AML-193 (cell line): ENCODE measurements around the gene PRKAG2.

ENCODE experiments used
- DNase-seq, 2 experiments: peaks; one replicate each; lab custom pipeline; 2025; lab: John Stamatoyannopoulos, UW

Gene PRKAG2

DNA sequence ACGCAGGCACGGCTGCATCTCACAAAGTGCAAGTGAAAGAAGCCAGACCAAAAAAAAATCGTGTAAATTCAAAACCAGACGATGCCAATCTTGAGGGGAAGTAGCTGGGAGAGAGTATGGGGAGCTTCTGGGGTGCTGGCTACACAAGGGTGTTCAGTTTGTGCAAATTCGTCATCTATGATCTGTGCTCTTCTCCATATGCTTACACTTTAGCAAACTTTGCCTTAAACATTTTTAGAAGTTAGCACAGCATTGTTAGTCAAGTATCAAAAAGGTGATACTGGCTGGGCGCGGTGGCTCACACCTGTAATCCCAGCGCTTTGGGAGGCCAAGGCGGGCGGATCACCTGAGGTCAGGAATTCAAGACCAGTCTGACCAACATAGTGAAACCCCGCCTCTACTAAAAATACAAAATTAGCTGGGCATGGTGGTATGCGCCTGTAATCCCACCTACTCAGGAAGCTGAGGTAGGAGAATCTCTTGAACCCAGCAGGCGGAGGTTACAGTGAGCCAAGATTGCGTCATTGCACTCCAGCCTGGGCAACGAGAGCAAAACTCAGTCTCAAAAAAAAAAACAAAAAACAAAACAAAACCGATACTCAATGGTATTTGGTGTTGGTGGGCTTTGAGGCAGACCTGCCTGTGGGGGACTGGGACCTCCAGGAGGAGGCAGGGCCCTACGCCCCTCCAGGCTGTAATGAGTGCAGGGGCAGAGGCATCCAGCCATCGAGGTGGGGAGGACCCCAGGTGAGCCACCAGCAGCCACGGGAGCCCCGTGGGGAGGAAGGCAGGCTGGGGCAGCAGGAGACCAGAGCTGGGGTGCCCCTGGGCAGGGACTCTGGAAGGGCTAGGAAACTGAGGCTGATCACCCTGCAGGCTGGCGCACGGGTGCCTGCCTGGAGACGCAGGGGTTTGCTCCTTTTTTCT lies 150.0 kb downstream of the PRKAG2 start:
- DNase-seq, result no peak

DNA sequence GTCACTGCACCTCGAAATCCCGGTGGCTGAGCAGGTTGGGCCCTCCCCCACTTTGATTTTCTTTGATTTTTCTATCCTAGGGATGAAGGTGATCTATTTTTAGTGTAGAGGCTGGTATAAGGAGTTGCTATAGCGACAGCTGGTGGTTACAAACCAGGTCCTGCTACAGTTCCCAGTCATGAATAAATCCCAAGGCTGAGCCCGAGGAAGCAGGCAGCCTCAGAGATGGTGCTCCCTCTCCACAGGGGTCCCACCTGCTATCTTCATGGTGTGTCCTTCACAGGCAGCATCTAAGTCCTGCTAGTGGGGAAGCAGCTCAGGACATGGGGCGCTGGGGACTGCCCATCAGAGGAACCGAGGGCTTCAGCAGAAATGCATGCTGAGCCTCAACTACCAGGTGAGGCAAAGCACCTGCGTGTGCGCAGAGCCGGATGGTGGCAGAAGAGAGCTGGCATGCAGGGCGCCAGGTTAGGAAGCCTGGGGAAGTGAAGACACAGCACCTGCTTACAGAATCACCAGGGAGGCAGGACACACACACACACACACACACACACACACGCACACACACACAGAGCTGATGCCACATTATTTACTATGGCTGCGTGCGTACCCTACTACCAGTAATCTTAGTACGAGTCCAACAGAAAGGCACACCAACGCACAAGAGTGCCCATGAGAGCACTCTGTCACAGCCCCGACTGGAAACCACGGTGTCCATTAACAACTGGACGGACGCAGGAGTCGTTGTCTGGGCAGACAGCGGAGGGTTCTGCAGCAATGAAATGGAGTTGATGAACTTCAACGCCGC lies 150.9 kb downstream of the PRKAG2 start:
- DNase-seq, result no peak

DNA sequence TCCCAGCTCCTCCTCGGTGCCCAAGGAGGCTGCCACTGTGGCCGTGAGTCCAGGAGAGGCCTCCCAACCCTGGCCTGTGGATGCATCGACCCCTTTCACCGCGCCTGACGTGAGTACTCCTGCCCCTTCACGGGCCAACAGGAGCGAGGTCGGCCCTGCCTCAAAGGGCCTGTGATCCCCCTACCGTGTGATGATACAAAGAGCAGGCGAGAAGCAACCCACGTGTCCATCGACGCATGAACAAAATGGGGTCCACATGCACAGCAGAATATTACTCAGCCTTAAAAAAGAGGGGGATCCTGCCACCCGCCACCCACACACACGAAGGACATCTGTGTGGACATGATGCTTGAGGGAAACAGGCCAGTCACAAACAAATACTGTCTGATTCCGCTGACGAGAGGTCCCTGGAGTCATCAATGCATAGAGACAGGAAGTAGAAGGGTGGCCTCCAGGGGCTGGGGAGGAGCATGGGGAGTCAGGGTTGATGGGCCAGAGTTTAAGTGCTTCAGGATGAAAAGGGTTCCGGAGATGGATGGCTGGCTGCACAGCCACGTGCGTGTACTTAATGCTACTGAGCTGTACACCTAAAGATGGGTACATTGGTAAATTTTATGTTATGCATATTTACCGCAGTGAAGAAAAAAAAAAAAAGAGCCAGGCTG lies 151.9 kb downstream of the PRKAG2 start:
- no peak for DNase-seq

DNA sequence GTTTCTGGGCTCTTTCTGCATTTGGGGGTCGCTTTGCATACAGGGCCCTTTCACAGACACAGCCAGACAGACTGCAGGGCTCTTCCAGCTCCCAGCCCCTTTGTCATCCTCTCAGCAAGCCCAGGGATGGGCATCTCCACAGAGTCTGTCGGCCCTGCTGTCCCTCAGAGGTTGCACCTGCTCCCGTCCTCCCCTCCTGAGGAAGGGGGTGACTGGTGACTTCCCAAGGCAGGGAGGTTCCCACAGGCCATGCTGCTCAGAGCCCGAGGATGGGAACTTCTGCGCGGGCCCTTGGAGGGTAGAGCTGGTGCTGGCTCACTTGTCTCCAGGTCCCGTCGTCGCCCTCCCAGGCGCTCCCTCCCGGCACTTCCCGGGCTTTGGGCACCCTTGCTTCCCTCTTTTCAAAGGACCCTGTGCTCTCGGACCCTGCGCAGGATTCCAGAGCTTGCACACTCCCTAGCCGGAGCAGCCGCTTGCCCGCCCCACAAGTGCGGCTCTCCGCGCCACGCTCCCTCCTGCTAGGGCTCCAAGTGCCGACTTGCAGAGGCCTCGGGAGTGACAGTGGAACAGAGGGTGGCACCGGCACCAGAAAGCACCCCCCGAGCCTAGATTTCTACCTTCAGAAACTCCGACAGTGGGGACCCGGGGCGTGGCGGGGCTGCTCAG lies 152.5 kb downstream of the PRKAG2 start:
- no peak for DNase-seq

DNA sequence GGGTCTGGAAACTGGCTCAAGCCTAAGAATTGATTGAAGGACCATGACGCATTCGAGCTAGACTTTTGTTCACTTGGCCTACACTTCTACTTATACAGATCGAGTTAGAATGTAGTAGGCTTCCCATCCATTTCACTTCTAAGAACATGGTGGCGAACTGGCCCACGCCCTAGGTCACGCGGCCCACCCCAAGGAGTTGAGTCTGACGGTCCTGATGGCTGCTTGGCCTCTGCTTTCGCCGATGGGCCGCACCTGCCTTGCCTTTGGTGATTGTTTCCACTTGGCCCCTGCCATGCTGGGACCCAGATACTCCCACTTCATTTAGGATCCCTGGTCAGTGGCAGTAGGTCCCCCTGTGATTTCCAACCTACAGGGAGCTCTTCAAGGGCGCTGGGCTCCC lies 153.6 kb downstream of the PRKAG2 start:
- DNase-seq, result no peak

DNA sequence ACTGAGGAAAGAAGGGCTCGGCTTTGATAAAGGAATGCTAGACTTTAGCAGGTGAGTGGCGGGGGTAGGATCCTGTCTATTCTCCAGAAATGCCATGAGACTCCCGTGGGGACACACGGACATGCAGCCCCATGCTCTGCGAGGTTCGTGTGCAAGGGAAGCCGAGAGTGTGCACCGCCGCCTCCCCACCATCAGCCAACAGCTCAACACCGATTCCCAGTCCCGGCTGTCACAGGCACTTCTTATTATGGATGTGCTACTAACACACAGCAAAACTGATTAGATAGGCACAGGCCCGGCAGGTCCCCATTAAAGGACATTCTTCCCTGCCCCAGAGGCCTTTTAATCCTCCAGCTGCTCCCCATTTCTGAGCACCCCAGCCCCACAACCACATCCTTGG lies 154.4 kb downstream of the PRKAG2 start:
- DNase-seq, result no peak

DNA sequence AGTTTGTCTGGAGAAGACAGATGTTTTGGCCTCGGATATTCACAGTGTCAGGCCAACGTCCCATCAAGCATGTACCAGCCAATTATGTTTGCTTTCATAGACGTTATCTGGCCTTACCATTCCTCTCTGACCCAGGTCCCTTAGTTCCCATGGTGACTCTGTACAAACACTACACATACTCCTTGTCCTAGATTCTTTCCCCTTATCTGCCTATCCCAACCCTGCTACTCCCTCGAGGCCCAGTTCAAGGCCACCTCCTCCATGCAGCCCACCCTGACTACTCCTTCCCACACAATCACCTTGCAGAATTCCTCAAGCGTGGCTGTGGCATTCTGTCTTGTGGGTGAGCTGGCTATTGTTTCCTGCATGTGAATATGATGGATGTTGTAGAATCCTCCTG lies 155.2 kb downstream of the PRKAG2 start:
- DNase-seq, result no peak

DNA sequence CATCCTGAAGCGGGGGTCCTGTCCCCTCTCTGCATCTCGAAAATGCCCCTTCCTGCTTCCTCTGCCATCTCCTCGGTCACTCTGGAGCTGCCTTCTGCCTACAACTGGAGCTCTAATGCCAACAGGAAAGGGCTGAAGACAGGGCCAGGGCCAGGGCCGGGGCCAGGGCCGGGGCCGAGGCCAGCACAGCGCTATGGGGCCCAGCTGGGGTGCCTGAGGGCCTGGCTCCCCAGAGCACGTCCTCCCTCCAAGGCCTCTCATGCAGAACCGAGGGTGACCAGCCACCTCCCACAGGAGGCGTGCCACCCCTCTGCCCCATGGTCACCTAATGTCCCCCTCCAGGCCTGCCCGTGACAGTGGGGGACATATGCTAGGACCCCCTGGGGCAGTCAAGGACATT lies 155.7 kb downstream of the PRKAG2 start:
- no peak for DNase-seq

DNA sequence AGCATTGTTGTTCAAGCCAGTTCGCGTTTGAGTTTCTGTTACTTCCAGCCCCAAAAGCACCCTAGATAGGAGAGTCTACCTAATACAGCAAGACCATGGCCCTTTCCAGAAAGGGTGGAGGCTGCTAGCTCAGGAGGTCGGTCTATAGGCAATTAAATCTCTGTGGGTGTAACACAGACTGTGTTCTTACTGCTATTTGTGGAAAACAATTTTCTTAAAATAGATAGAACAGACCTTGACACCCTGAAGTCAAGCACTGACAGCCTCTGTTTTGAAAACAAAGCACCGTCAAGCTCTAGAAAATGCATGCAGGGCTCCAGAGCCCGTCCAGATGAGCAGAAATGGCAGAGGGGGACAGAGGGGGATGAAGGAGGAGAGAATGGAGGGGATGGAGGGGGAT lies 156.6 kb downstream of the PRKAG2 start:
- no peak for DNase-seq

DNA sequence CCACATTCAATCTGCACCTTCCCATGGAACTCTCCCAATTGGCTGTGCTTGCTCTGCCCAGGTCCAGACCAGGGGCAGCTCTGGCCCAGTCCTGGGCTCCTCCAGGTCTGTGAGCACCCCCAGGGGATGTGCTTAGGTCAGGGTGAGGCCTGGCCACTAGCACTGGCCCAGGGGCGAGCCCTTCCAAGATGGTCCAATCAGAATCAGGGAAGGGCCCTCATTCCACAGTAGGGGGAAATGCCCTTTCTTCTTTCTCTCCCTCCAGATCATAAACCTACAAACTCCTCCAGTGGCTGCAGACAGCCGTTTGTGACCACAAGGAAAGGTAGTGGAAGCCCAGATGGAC lies 157.0 kb downstream of the PRKAG2 start:
- DNase-seq, result no peak

DNA sequence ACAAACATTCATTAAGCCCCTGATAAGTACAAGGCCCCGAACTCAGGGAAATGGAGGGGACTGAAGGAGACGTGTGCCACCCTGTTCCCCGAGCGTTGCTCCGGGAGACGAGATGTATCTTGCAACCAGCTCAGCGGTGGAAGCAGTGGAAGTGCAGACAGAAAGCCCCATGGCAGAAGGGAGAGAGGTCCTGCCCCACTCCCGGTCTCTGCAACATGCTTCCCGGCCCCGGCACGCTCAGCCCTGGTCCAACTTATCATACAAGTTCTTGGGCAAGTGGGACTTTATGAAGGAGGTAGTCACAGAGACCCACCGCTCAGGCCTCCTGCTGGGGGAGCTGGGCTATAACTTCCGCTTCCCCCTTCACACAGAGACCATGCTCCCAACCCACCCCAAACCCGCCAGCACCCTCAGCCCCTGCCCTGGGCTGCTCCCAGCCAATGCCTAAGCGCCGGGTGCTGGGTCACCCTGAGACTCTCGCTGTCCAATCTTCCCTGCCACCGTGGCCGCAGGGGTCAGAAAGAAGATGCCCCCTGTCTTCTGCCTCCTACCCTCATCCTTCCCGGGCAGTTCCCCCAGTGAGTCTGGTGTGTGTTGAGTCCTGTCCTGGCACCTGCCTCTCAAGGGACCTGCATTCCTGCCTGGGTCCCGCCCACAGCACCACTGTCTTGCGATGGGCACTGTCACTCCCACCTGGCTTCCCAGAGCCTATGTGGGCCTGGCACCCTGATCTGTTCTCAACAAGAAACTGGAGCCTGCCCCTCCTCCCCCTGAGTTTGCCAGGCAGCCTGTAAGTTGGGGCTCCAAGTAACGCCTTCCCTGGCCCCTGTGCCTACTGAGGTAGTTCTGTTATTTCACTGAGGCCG lies 157.7 kb downstream of the PRKAG2 start:
- DNase-seq, result no peak

DNA sequence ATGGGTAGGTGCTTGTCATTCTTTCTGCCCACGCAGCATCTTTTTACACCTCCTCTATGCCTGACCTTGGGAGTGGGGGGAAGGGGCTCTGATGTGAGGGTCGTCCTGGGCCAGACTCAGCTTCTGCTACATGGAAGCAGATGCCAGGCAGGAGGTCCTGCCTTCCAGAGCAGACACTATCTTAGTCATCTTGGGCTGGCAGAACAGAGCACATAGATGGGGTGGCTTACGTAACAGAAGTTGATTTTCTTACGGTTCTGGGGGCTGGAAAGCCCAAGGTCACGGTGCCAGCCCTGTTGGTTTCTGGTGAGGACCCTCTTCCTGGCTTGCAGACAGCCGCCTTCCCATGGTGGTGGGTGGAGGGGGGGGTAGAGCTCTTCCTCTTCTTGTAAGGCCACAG lies 159.0 kb downstream of the PRKAG2 start:
- DNase-seq, result no peak

DNA sequence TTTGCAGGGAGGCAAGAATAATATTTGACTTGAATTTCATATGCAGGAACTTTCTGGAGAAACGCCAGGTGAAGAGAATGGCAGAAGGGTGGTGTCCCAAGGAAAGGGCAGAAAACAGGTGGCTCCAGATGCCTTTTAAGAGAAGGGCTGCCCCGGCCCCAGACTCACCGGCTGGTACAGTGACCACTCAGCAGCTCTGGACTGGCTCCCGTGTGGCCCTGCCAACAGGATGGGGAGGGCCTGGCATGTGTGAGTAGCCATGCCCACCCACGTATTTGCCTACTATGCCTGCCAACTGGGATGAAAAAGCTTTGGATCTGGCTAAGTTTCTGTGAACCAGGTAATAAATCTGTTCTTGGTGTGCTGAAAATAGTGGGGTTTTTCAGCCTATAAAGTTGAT lies 159.5 kb downstream of the PRKAG2 start:
- DNase-seq, result no peak

DNA sequence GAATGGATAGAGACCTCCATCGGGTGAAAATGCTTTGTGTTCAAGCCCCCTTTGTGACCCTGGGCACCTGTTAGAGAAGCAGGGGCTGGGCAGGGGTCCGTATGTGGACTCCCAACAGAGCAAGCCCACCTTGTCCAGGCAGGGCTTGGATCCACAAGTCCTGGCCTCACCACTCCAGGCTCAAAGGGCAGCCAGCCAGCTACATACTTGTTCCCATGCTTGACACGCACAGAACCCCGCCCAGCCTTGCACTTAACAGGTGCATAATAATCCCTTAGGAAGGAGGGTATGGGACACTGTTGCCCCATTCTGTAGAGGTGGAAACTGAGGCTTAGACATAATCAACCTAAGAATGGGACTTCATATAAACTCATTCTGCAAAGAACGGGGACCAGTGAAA lies 160.6 kb downstream of the PRKAG2 start:
- DNase-seq, result no peak

DNA sequence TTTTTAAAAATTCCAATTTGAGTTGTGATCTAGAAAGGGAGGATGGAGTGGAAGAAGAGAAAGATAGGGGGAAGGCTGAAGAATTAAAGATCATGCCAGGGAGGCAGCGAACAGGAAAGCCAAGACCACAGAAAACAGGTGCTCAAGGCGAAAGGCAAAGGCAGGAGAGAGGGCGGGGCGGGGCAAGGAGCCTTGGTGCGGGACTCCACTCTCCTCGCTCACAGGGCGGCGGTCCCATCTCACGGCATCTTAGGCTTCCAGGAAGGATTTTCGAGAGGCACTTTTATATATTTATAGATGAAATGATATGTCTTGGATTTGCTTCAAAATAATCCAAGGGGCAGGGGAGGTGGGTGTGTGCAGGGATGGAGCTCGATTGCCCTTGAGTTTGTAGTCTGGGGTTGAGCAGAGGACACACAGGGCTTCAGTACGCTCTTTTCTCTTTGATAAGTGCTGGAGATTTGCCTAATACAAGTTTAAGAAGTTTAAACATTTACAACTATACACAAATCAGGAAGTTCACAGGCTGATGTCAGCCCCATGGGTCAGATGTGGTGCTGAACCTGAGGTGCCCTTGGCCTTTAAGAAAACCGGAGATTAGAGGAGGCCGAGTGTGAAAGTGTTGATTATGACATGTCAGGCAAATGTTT lies 161.1 kb downstream of the PRKAG2 start:
- no peak for DNase-seq

DNA sequence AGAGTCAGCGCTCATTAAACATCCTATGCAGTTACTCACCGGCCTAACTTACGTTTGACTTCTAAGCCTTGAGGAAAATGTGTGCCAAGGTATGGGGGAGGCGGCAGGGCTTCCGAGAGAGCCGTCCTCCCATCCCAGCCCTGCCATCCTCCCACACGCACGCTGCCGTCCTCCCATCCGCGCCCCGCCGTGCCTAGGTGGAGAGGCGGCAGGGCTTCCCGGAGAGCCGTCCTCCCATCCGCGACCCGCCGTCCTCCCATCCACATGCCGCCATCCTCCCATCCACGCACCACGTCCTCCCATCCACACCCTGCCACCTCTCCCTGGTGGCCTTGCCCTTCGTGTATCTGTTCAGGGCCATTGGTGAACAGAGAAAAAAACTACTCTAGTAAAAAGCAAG lies 162.7 kb downstream of the PRKAG2 start:
- no peak for DNase-seq

DNA sequence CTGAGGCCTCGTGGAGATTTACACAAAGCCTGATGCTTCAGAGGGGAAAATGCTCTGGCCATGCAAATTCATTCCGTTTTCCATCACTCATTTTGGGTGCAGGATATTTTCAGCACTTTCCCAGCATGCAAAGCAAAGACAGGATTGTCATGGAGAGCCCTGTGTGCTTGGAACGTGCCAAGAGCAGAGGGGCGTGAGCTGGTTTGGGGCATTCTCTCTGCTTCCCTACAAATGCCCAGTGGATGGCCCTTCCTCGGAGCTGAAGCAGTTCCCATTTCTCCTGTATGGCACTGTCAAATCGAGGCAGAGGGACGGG lies 164.1 kb downstream of the PRKAG2 start:
- no peak for DNase-seq

DNA sequence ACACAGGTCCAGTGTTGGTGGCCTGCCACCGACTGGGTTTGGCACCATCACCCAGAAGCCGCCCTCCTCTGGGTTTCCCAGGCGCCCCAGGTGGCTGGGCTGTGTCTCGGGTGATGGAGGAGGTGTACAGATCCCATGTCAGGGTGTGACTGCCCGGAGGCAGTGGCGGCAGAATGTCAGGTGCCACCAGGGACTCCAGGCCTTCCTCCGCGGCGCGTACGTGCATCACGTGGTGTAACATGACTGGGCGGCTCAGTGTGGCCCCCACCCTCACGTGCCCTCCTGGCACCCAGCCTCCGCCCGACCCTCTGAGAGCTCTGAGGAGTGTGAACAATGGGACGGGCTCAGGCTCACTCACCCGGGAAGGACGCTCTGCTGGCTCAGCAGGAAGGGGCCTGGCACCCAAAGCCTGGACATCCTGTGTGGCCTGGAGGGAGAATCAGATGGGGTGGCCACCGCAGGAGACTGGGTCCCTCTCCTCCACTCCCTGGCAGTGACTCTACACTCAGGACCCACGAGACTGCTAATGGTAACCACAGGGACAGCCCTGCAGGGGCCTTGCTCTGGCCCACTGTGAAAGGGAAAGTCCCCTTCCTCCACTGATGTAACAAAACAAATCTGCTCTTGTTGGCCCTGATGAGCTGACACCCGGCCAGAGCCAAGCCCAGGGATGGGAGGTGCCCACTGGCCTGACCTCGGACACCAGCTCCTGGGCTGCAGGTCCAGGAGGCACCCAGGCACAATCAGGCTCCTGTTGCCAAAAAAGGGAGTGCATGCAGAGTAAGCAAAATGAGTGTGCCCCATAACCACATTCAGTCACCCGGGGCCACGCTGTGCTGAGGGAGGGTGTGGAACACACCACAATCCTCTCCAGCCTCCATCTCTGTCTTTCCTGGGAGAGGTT lies 164.8 kb downstream of the PRKAG2 start:
- no peak for DNase-seq

DNA sequence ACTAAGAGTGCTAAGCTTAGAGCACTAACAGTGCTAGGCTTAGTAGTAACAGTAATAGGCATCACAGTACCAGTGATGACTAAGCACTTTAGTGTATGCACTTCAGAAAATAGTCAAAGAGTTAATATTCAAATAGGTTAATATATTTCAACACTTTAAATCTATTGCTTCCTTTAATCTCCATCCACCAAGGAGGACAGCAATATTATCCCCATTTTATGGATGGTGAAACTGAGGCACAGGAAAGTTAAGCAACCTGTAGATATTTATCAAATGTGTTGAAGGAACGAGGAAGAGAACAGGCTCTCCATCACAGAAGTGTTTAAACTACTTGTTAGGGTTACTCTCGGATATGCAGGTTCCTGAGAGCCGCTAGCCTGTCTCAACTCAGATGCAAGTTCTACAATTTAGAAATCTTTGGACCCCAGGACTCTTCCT lies 165.5 kb downstream of the PRKAG2 start:
- DNase-seq, result no peak
